PC-9 (cell line): ENCODE measurements around the gene FAM53A.

Source experiments
- CTCF ChIP-seq: fragments of 200-600 bp; sonication (generic); conservative IDR thresholded peaks from 2 replicates; pipeline ENCODE4 v1.6.1; 2017; ENCODE audit warnings: mixed run types, antibody characterized with exemption, mild to moderate bottlenecking, moderate library complexity
- EZH2 ChIP-seq: fragments of 200-600 bp; sonication (generic); IDR thresholded peaks from 2 replicates; pipeline ENCODE4 v1.8.0; 2017; ENCODE audit warnings: antibody characterized with exemption, low read depth

GRCh38 chr4:1597021-1597931 is 86.8 kb downstream of the FAM53A start:
- no peak for TF ChIP-seq CTCF
- TF ChIP-seq EZH2: no peak
